Nephron (organoid): ENCODE results near the gene ETV3.

ENCODE experiments used
- H3K27ac Mint-ChIP-seq, 3 experiments: 2 replicates each; pipeline ENCODE4 v1.8.0; 2020; ENCODE audit warnings: mixed read lengths in 3 of 3, mild to moderate bottlenecking in 2 of 3, moderate library complexity in 1 of 3
- H3K27me3 Mint-ChIP-seq: 2 replicates; pipeline ENCODE4 v1.8.0; 2021; ENCODE audit warnings: low read depth, mild to moderate bottlenecking, moderate library complexity, mixed read lengths
- H3K36me3 Mint-ChIP-seq: 2 replicates; pipeline ENCODE4 v1.8.0; 2020; ENCODE audit warnings: low read depth, mixed read lengths
- H3K4me1 Mint-ChIP-seq: 2 replicates; pipeline ENCODE4 v1.8.0; 2020; ENCODE audit warnings: mixed read lengths
- H3K4me3 Mint-ChIP-seq, 3 experiments: 2 replicates each; pipeline ENCODE4 v1.8.0; 2020; ENCODE audit warnings: mild to moderate bottlenecking in 3 of 3, mixed read lengths in 3 of 3, moderate library complexity in 2 of 3
- H3K9me3 Mint-ChIP-seq: 2 replicates; pipeline ENCODE4 v1.8.0; 2020; ENCODE audit warnings: mixed read lengths
- TF ChIP-seq, protein P1 (sequence below), 3 experiments: fragments of 200-600 bp; sonication (generic); IDR thresholded peaks; one replicate each; pipeline ENCODE4 v1.5.0; 2021; ENCODE audit warnings: antibody characterized with exemption in 3 of 3; ENCODE audit not compliant: unreplicated experiment in 3 of 3

The ETV3 gene

GRCh38 chr1:157145076-157145475 lies 6.9 kb upstream of the ETV3 start:
- peaks cover 47% of the 10 kb centered on the region for H3K4me1 Mint-ChIP-seq
- TF ChIP-seq, protein P1, sequence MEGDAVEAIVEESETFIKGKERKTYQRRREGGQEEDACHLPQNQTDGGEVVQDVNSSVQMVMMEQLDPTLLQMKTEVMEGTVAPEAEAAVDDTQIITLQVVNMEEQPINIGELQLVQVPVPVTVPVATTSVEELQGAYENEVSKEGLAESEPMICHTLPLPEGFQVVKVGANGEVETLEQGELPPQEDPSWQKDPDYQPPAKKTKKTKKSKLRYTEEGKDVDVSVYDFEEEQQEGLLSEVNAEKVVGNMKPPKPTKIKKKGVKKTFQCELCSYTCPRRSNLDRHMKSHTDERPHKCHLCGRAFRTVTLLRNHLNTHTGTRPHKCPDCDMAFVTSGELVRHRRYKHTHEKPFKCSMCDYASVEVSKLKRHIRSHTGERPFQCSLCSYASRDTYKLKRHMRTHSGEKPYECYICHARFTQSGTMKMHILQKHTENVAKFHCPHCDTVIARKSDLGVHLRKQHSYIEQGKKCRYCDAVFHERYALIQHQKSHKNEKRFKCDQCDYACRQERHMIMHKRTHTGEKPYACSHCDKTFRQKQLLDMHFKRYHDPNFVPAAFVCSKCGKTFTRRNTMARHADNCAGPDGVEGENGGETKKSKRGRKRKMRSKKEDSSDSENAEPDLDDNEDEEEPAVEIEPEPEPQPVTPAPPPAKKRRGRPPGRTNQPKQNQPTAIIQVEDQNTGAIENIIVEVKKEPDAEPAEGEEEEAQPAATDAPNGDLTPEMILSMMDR (IDR thresholded peaks at IDR 0.05; ENCODE audit: unreplicated experiment in 3 of 3) = no peak
- peak overlapping the region in 2 of 3 experiments; percentile 14 to 80 for H3K27ac Mint-ChIP-seq
- H3K36me3 Mint-ChIP-seq = no peaks in the 10 kb centered on the region
- H3K27me3 Mint-ChIP-seq = no peaks in the 10 kb centered on the region
- no peak overlapping the region for H3K4me3 Mint-ChIP-seq
- H3K9me3 Mint-ChIP-seq = no peaks in the 10 kb centered on the region

- peak overlapping the region in 2 of 3 experiments; percentile 54 to 80 for H3K27ac Mint-ChIP-seq
- no peaks in the 10 kb centered on the region for H3K36me3 Mint-ChIP-seq
Measured at GRCh38 chr1:157144509-157144908, 6.3 kb upstream of the ETV3 start.

GRCh38 chr1:157142765-157143423 lies 4.7 kb upstream of the ETV3 start:
- peak overlapping the region in 2 of 3 experiments; percentile 41 to 84 for H3K27ac Mint-ChIP-seq
- TF ChIP-seq, protein P1 (IDR thresholded peaks at IDR 0.05; ENCODE audit: unreplicated experiment in 3 of 3) = no peak
- H3K4me1 Mint-ChIP-seq = peaks cover 44% of the 10 kb centered on the region
- no peaks in the 10 kb centered on the region for H3K27me3 Mint-ChIP-seq
- no peaks in the 10 kb centered on the region for H3K9me3 Mint-ChIP-seq
- no peaks in the 10 kb centered on the region for H3K36me3 Mint-ChIP-seq
- peak overlapping the region in 1 of 3 experiments; percentile 51 for H3K4me3 Mint-ChIP-seq

More at GRCh38 chr1:157144509-157144908, 6.3 kb upstream of the ETV3 start:
- peaks cover 50% of the 10 kb centered on the region for H3K4me1 Mint-ChIP-seq
- TF ChIP-seq, protein P1 (IDR thresholded peaks at IDR 0.05; ENCODE audit: unreplicated experiment in 3 of 3) = no peak
- no peaks in the 10 kb centered on the region for H3K9me3 Mint-ChIP-seq
- H3K4me3 Mint-ChIP-seq = peak overlapping the region in 1 of 3 experiments; percentile 1
- no peaks in the 10 kb centered on the region for H3K27me3 Mint-ChIP-seq

- Mint-ChIP-seq H3K4me1 (peaks cover 44% of the 10 kb centered on the region), H3K4me3 (no peak overlapping the region), H3K36me3 (no peaks in the 10 kb centered on the region), H3K27me3 (no peaks in the 10 kb centered on the region), H3K27ac (peak overlapping the region in 1 of 3 experiments; percentile 53), H3K9me3 (no peaks in the 10 kb centered on the region)
- TF ChIP-seq, protein P1 (IDR thresholded peaks at IDR 0.05; ENCODE audit: unreplicated experiment in 3 of 3) = no peak
Measured at GRCh38 chr1:157142201-157142600, 4.0 kb upstream of the ETV3 start.

DNA sequence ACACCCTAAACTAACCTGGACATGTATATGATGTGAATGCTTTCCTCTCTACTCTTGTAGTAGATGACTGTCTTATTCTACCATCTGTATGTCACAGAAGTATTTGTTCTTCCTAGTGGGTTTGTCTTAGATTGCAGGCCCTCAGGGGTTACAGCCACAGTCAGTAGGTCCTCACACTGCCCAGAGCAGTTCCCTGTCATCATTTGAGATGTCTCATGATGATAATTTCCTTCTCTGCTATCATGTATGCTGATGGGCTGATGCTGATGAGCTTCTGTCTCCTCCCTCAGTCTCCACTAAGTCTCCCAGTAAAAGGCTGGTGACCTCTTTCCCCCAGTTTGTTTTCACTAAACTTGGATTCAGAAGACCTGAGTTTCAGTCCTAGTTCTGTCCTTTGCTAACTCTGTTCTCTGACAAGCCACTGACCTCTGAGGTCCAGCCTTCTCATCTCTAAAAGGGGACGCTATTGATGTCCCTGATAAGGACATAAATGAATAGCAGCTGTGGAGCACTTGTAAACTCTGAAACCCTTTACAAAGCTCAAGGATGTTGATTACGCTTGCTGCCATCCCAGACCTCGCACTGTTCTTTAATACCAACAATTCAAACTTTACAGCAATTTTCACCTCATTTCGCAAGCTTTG lies 3.1 kb upstream of the ETV3 start:
- H3K27me3 Mint-ChIP-seq = no peaks in the 10 kb centered on the region
- H3K4me1 Mint-ChIP-seq = peaks cover 51% of the 10 kb centered on the region
- peak overlapping the region; percentile 71 to 99 (median 99) for H3K27ac Mint-ChIP-seq
- no peaks in the 10 kb centered on the region for H3K9me3 Mint-ChIP-seq
- H3K36me3 Mint-ChIP-seq = peaks cover 5% of the 10 kb centered on the region
- H3K4me3 Mint-ChIP-seq = peak overlapping the region; percentile 34 to 68 (median 37)
- TF ChIP-seq, protein P1 (IDR thresholded peaks at IDR 0.05; ENCODE audit: unreplicated experiment in 3 of 3) = no peak
